Kidney (tissue), 14 donors: Measurements from ENCODE around the gene GTF3C1. TPM values are rescaled to one million over a fixed set of nuclear protein-coding genes. Genes with fewer than 3 reads are reported as not detected.

Source experiments
- DNase-seq, 5 donors: peaks; one replicate each; pipeline ENCODE4 v3.0.0-alpha.2; 2013 to 2020
- FAIRE-seq: peaks from 2 replicates; lab custom pipeline; 2012; peaks lifted over from hg19 to GRCh38; lab: Jason Lieb, UNC
- H3K27ac ChIP-seq, 2 donors: one replicate each; pipeline ENCODE4 v1.7.0; 2013; ENCODE audit warnings: low read depth in 2 of 2, low read length in 2 of 2, inconsistent platforms in 1 of 2
- H3K27me3 ChIP-seq: one replicate; pipeline ENCODE4 v1.7.1; 2013; ENCODE audit warnings: low read length, inconsistent platforms; ENCODE audit not compliant: control insufficient read depth, insufficient read depth
- H3K36me3 ChIP-seq, 3 donors: one replicate each; pipeline versions ENCODE4 v1.7.0 to v1.7.1; 2013; ENCODE audit warnings: low read length in 3 of 3, control low read depth in 1 of 3, inconsistent platforms in 1 of 3; ENCODE audit not compliant: insufficient read depth in 3 of 3, control insufficient read depth in 2 of 3
- H3K4me1 ChIP-seq, 3 donors: one replicate each; pipeline versions ENCODE4 v1.7.0 to v1.7.1; 2013; ENCODE audit warnings: low read length in 3 of 3, inconsistent platforms in 1 of 3, low read depth in 1 of 3; ENCODE audit not compliant: control insufficient read depth in 2 of 3, insufficient read depth in 2 of 3
- H3K4me3 ChIP-seq, 3 donors: one replicate each; pipeline versions ENCODE4 v1.7.0 to v1.8.1; 2013; ENCODE audit warnings: low read length in 3 of 3, control low read depth in 1 of 3, inconsistent platforms in 1 of 3
- H3K9ac ChIP-seq, 3 donors: one replicate each; pipeline versions ENCODE4 v1.7.0 to v1.7.1; 2013; ENCODE audit warnings: low read length in 3 of 3, control low read depth in 1 of 3, inconsistent platforms in 1 of 3
- H3K9me3 ChIP-seq, 3 donors: one replicate each; pipeline versions ENCODE4 v1.7.0 to v1.7.1; 2013; ENCODE audit warnings: low read length in 3 of 3, control low read depth in 1 of 3, inconsistent platforms in 1 of 3; ENCODE audit not compliant: control insufficient read depth in 2 of 3, insufficient read depth in 1 of 3
- intact Hi-C: fragments of 100-400 bp; cut with DNase I; formaldehyde crosslinking; loops from one replicate; pipeline ENCODE4 v1.11.1; 2022
- polyA plus RNA-seq: library from polyadenylated mRNA; stranded (reverse); fragments of 350-450 nt; fragmentation: Illumina TruSeq; extraction: RNeasy Lipid Tissue Mini Kit (QIAGEN cat#74804); gene quantifications from one replicate; pipeline ENCODE4 v1.2.3, GENCODE V29; 2014; ENCODE audit warnings: low read depth, low replicate concordance; ENCODE audit not compliant: insufficient read depth
- total RNA-seq: library from RNA; stranded (reverse); fragmentation: NEBNext Ultra II Directional; extraction: Animal tissue kit (Norgen Biotek cat#: 25700); gene quantifications from one replicate; pipeline ENCODE4 v1.2.1, GENCODE V29; 2021
- TF ChIP-seq, protein P1 (sequence below): IDR thresholded peaks from 3 replicates; pipeline ENCODE4 v1.5.1; 2012; ENCODE audit warnings: mild to moderate bottlenecking, moderate library complexity, borderline replicate concordance; ENCODE audit not compliant: insufficient read depth; ENCODE audit errors: extremely low read depth
- donor health status: control.
- donor health status: control.
- donor health status: control.
- donor health status: control.
- donor health status: control.
- donor health status: DM: yes; HTN: yes; CAD: no.
- donor health status: Normal renal cell carcinoma (clear cell type).

The GTF3C1 gene
- total and polyA plus RNA-seq, 2 donors from 2014 or later, result 59.0 to 81.7 TPM

DNA sequence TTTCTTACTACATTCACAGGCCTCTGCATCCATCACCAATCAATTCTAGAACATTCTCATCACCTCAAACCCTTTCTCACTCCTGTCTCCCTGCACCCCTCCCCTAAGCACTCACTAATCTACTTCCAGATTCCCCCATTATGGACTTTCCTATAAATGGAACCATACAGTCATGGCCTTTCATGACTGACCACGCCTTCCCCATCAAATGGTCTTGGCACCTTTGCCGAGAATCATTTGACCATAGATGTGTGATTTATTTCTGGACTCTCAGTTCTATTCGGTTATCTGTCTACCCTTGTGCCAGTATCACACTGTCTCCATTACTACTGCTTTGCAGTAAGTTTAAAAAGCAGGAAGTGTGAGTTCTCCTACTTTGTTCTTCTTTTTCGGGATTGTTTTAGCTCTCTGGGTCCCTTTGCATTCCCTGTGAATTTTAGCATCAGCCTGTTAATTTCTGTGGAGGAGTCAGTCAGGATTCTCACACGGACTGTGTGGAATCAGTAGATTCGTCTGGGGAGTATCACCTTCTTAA lies 27.5 kb downstream of the GTF3C1 start:
- Histone ChIP-seq H3K4me3 (no peak overlapping the region), H3K9ac (no peak overlapping the region), H3K27ac (no peak overlapping the region), H3K36me3 (peaks cover 16 to 39% (median 20%) of the 10 kb centered on the region in 3 donors), H3K27me3 (no peaks in the 10 kb centered on the region), H3K9me3 (peaks cover 0 to 2% (median 0%) of the 10 kb centered on the region in 3 donors), H3K4me1 (no peaks in the 10 kb centered on the region)
- TF ChIP-seq, protein P1, sequence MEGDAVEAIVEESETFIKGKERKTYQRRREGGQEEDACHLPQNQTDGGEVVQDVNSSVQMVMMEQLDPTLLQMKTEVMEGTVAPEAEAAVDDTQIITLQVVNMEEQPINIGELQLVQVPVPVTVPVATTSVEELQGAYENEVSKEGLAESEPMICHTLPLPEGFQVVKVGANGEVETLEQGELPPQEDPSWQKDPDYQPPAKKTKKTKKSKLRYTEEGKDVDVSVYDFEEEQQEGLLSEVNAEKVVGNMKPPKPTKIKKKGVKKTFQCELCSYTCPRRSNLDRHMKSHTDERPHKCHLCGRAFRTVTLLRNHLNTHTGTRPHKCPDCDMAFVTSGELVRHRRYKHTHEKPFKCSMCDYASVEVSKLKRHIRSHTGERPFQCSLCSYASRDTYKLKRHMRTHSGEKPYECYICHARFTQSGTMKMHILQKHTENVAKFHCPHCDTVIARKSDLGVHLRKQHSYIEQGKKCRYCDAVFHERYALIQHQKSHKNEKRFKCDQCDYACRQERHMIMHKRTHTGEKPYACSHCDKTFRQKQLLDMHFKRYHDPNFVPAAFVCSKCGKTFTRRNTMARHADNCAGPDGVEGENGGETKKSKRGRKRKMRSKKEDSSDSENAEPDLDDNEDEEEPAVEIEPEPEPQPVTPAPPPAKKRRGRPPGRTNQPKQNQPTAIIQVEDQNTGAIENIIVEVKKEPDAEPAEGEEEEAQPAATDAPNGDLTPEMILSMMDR, result no peak
- intact Hi-C loops, result no loop called here
- DNase-seq, result no peak
- FAIRE-seq, result no peak

DNA sequence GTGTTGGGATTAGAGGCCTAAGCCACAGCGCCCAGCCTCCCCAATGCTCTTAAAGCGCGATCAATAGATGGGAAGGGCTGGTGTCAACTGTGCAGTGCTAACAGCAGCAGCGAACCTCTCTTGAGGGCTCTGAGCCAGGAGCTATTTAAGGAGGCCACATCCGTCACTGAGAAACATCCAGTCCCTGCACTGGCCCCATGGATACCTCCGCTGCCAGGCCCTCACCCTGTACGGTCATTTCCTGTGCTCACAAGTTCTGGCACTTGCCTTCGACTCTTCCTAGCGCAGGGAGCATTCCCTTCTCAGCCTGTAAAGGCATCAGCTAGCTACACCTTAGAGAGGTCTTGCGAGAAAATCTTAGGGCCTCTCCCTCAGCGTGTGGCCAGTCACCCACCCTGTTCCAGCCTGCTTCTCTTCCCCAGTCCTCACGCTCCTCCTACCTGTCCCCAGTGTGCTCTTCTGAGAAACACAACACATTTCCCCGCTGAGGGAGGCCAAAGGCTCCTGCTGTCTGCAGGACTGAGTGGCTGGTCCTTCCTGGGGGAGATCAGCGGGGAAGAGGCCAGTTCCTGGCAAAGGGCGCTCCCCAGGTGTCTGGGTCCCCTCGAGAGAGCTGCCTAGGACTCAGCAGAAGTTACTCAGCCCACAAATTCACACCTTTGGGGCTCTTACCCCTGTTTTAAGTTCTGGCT lies 28.6 kb downstream of the GTF3C1 start:
- TF ChIP-seq, protein P1, result no peak
- peaks cover 13 to 34% (median 20%) of the 10 kb centered on the region in 3 donors for H3K36me3 ChIP-seq

GRCh38 chr16:27518226-27518625 lies 31.5 kb downstream of the GTF3C1 start:
- Histone ChIP-seq H3K27ac (no peak overlapping the region), H3K27me3 (no peaks in the 10 kb centered on the region), H3K4me3 (no peak overlapping the region), H3K9ac (no peak overlapping the region), H3K4me1 (no peaks in the 10 kb centered on the region), H3K9me3 (no peaks in the 10 kb centered on the region), H3K36me3 (peaks cover 7 to 12% (median 7%) of the 10 kb centered on the region in 3 donors)
- TF ChIP-seq, protein P1, result no peak
- intact Hi-C loops, result no loop called here
- DNase-seq, result no peak
- FAIRE-seq, result no peak

More for the DNA sequence above, 28.6 kb downstream of the GTF3C1 start:
- H3K9me3 ChIP-seq, result peaks cover 0 to 2% (median 0%) of the 10 kb centered on the region in 3 donors
- intact Hi-C loops, result no loop called here
- no peaks in the 10 kb centered on the region for H3K4me1 ChIP-seq
- DNase-seq (peak in 1 of 5 donors; percentile 43), FAIRE-seq (no peak)
- no peaks in the 10 kb centered on the region for H3K27me3 ChIP-seq
- no peak overlapping the region for H3K4me3 ChIP-seq
- peak overlapping the region; percentile 34 to 66 for H3K27ac ChIP-seq
- H3K9ac ChIP-seq, result peak overlapping the region in 1 of 3 donors; percentile 22
